ENCODE measurements around the gene PCDHAC1.

PCDHAC1 gene

GRCh38 chr5:140916325-140916724 is 9.8 kb upstream of the PCDHAC1 start:
- FAIRE-seq: no peak
- no peak for DNase-seq (ENCODE audit: insufficient read length, low spot score)
- no peak for TF ChIP-seq CTCF (IDR thresholded peaks at IDR 0.05; ENCODE audit: insufficient read depth, missing control alignments)

GRCh38 chr5:140923601-140924000 is 2.5 kb upstream of the PCDHAC1 start:
- FAIRE-seq: no peak
- TF ChIP-seq CTCF (IDR thresholded peaks at IDR 0.05; ENCODE audit: insufficient read depth, missing control alignments): no peak
- DNase-seq (ENCODE audit: insufficient read length, low spot score): no peak

GRCh38 chr5:140926443-140927227 is 536 bp downstream of the PCDHAC1 start:
- no peak for FAIRE-seq
- DNase-seq (ENCODE audit: insufficient read length, low spot score): peak; percentile 64
- TF ChIP-seq CTCF (IDR thresholded peaks at IDR 0.05; ENCODE audit: insufficient read depth, missing control alignments): peak; percentile 77

- DNase-seq (ENCODE audit: insufficient read length, low spot score) (no peak), FAIRE-seq (no peak)
- TF ChIP-seq CTCF (IDR thresholded peaks at IDR 0.05; ENCODE audit: insufficient read depth, missing control alignments): no peak
Observed at GRCh38 chr5:140927228-140927573, 1.1 kb downstream of the PCDHAC1 start.

GRCh38 chr5:140934964-140935606 is 9.0 kb downstream of the PCDHAC1 start:
- no peak for TF ChIP-seq CTCF (IDR thresholded peaks at IDR 0.05; ENCODE audit: insufficient read depth, missing control alignments)
- no peak for DNase-seq (ENCODE audit: insufficient read length, low spot score)
- FAIRE-seq: no peak

- no peak for FAIRE-seq
- no peak for DNase-seq (ENCODE audit: insufficient read length, low spot score)
- no peak for TF ChIP-seq CTCF (IDR thresholded peaks at IDR 0.05; ENCODE audit: insufficient read depth, missing control alignments)
Observed at GRCh38 chr5:140946578-140946977, 20.5 kb downstream of the PCDHAC1 start.

- FAIRE-seq (no peak), DNase-seq (ENCODE audit: insufficient read length, low spot score) (no peak)
- no peak for TF ChIP-seq CTCF (IDR thresholded peaks at IDR 0.05; ENCODE audit: insufficient read depth, missing control alignments)
Observed at GRCh38 chr5:140951636-140952035, 25.5 kb downstream of the PCDHAC1 start.

All from D721Med (cell line).